ENCODE data around the gene LMOD3. TPM values are rescaled to one million over a fixed set of nuclear protein-coding genes. Genes with fewer than 3 reads are reported as not detected.

Gene LMOD3
- total and polyA plus RNA-seq, 7 donors = 0.01 to 0.23 TPM; not detected in 5

DNA sequence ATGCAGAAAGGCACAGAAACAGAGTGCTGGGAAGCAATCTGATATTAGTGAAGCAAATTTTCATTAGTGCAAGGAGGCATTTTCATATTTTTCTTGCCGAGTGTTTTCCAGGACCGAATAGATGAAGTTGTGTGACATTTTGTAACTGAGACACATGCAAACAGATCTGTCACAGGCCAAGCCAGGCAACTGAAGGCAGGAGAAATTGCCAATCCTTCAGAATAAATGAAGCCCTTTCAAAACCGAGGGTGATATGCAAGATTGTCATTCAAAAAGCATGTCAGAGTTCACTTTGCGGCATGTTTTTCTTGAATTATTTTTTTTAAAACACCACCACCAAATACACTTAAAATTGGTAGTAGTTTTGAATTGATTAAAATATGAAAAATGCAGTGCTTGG lies 6.2 kb downstream of the LMOD3 start:
- intact Hi-C loops (cut with DNase I) = no loop called here
- 34 to 74% methylated on average over 4 of the region's 4 CpGs for WGBS, 2 donors

DNA sequence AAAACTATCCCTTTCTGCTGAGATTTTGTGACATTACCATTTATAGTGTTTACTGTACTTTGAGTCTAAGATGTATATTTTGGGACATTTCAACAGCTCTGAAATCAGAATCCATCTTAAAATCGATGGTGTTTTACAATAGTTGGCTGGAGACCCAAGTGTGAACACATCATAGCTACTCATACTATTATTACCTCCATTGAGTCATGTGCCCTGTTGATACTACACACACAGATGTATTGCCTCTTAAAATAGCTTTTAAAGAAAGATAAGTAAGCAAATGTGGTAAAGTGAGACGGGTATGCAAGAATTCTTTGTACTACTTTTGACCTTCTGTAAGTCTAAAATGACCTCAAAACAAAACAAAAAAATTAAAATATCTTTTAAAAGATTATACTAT lies 6.7 kb downstream of the LMOD3 start:
- H3K4me3 ChIP-seq = no peak overlapping the region
- H3K9me3 ChIP-seq = no peaks in the 10 kb centered on the region
- H3K4me1 ChIP-seq = no peaks in the 10 kb centered on the region
- no peak for TF ChIP-seq POLR2A (IDR thresholded peaks at IDR 0.05)
- no peak for TF ChIP-seq POLR2AphosphoS5 (IDR thresholded peaks at IDR 0.05)
- no peak for TF ChIP-seq EP300 (IDR thresholded peaks at IDR 0.05)
- 16 to 66% methylated on average over 2 of the region's 2 CpGs for WGBS, 2 donors
- intact Hi-C loops (cut with DNase I) = no loop called here
- H3K27me3 ChIP-seq = no peaks in the 10 kb centered on the region
- no peak for DNase-seq
- H3K36me3 ChIP-seq = no peaks in the 10 kb centered on the region
- H3K27ac ChIP-seq = no peak overlapping the region

More for the DNA sequence above, 6.2 kb downstream of the LMOD3 start:
- TF ChIP-seq EP300 (IDR thresholded peaks at IDR 0.05) (no peak), POLR2A (IDR thresholded peaks at IDR 0.05) (no peak), POLR2AphosphoS5 (IDR thresholded peaks at IDR 0.05) (no peak)
- TF ChIP-seq, protein P1, sequence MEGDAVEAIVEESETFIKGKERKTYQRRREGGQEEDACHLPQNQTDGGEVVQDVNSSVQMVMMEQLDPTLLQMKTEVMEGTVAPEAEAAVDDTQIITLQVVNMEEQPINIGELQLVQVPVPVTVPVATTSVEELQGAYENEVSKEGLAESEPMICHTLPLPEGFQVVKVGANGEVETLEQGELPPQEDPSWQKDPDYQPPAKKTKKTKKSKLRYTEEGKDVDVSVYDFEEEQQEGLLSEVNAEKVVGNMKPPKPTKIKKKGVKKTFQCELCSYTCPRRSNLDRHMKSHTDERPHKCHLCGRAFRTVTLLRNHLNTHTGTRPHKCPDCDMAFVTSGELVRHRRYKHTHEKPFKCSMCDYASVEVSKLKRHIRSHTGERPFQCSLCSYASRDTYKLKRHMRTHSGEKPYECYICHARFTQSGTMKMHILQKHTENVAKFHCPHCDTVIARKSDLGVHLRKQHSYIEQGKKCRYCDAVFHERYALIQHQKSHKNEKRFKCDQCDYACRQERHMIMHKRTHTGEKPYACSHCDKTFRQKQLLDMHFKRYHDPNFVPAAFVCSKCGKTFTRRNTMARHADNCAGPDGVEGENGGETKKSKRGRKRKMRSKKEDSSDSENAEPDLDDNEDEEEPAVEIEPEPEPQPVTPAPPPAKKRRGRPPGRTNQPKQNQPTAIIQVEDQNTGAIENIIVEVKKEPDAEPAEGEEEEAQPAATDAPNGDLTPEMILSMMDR (IDR thresholded peaks at IDR 0.05) = no peak
- H3K27me3 ChIP-seq = no peaks in the 10 kb centered on the region
- no peak for DNase-seq
- no peak overlapping the region for H3K4me3 ChIP-seq
- H3K36me3 ChIP-seq = no peaks in the 10 kb centered on the region
- no peaks in the 10 kb centered on the region for H3K9me3 ChIP-seq
- no peak overlapping the region for H3K27ac ChIP-seq
- no peaks in the 10 kb centered on the region for H3K4me1 ChIP-seq

DNA sequence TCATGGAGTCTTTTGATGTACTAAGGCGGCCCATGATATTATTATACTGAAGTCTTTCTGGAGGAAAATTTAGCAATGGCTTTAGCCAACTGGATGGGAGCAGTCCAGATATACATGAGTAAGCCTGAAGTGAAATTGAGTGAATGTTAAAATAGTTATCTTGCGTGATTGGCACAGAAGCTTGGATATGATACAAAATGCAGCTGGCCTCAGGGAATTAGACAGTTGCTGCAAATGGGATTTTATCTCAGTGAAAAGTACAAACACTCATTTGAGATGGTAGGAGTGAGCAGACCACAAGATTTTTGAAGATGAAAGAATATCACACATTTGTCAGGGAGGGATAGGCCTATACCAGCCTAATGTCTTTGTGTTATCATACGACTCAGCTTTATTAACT lies 8.9 kb downstream of the LMOD3 start:
- Histone ChIP-seq H3K4me1 (no peaks in the 10 kb centered on the region), H3K27ac (no peak overlapping the region), H3K27me3 (no peaks in the 10 kb centered on the region), H3K9me3 (no peaks in the 10 kb centered on the region), H3K36me3 (no peaks in the 10 kb centered on the region), H3K4me3 (no peak overlapping the region)
- intact Hi-C loops (cut with DNase I) = no loop called here
- no peak for DNase-seq
- TF ChIP-seq POLR2A (IDR thresholded peaks at IDR 0.05) (no peak), EP300 (IDR thresholded peaks at IDR 0.05) (no peak), POLR2AphosphoS5 (IDR thresholded peaks at IDR 0.05) (no peak)
- TF ChIP-seq, protein P1 (IDR thresholded peaks at IDR 0.05) = no peak
- 85 to 87% methylated on average over 3 of the region's 3 CpGs for WGBS, 2 donors

DNA sequence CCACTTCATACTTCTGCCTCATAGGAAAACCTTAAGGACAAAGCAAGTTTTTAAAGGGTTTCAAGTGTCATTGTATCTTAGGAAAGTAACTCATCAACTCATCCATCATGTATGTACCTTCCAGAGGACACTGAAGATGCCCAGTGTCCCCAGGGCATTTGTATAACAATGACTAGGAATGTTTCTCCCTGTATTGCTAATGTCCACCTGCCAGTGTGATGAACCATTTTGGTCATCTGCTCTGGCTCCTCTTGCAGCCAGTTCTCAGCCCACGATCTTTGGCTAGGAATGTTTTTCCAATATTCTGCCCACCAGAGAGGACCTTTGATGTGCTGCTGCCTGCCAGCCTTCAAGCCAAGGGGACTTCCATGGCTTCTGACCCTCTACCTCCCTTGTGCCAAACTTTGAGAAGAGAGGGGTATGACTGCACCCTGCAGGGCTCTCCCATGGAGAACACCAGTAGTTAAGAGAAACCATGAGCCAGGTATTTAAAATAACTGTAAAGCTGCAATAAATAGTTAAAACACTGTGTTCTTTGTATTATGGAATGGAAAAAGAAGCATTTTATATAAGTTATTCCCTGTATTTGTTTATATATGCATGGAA lies 11.4 kb downstream of the LMOD3 start:
- no peak for TF ChIP-seq POLR2AphosphoS5 (IDR thresholded peaks at IDR 0.05)
- no peak for TF ChIP-seq EP300 (IDR thresholded peaks at IDR 0.05)
- TF ChIP-seq, protein P1 (IDR thresholded peaks at IDR 0.05) = no peak
- TF ChIP-seq POLR2A (IDR thresholded peaks at IDR 0.05) = no peak
- Histone ChIP-seq H3K9me3 (no peaks in the 10 kb centered on the region), H3K27me3 (no peaks in the 10 kb centered on the region), H3K36me3 (no peaks in the 10 kb centered on the region), H3K27ac (no peak overlapping the region), H3K4me1 (peaks cover 0 to 5% (median 4%) of the 10 kb centered on the region in 4 donors), H3K4me3 (no peak overlapping the region)
- 87 to 88% methylated on average over 1 of the region's 1 CpG for WGBS, 2 donors
- intact Hi-C loops (cut with DNase I) = no loop called here
- DNase-seq = no peak

DNA sequence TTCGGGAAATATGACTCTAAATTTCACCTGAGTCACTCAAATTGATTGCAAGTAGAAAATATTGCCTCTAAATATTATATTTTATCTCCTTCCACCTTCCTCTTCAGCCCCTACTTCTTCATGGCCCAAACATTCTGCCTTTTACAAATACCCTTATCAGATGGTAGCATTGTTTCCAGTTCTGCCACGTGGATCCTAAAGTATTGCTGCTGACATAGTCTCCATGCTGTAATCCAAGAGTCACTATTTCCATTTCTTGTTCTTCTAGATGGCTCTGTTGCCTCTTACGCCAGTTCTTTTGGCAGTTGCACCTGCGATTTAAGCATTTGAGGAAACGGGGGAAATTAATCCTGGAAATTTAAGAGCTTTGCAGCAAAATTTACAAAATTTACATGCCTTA lies 13.6 kb downstream of the LMOD3 start:
- H3K9me3 ChIP-seq = no peaks in the 10 kb centered on the region
- H3K27ac ChIP-seq = no peak overlapping the region
- no peak for DNase-seq
- H3K4me1 ChIP-seq = peaks cover 0 to 15% (median 11%) of the 10 kb centered on the region in 4 donors
- no peak for TF ChIP-seq POLR2A (IDR thresholded peaks at IDR 0.05)
- TF ChIP-seq EP300 (IDR thresholded peaks at IDR 0.05) = no peak
- TF ChIP-seq, protein P1 (IDR thresholded peaks at IDR 0.05) = no peak
- TF ChIP-seq POLR2AphosphoS5 (IDR thresholded peaks at IDR 0.05) = no peak
- no peaks in the 10 kb centered on the region for H3K27me3 ChIP-seq
- H3K4me3 ChIP-seq = no peak overlapping the region
- H3K36me3 ChIP-seq = peaks cover 0 to 11% (median 6%) of the 10 kb centered on the region in 4 donors
- intact Hi-C loops (cut with DNase I) = no loop called here
- 78% methylated on average over 5 of the region's 5 CpGs for WGBS, 2 donors
